Activated T-cell treated with anti-CD3 and anti-CD28 coated beads, Interleukin-2, amount 50 U/mL, for 4 hours (primary cell): ENCODE results near the gene SREBF1. TPM values are rescaled to one million over a fixed set of nuclear protein-coding genes. Genes with fewer than 3 reads are reported as not detected.

Source experiments
- ATAC-seq, 2 donors: fragments of 200-7000 bp; cut with Tn5 transposase; one replicate each; pipeline ENCODE4 v1.10.0; 2021
- DNase-seq: peaks from one replicate; pipeline ENCODE4 v3.0.0-alpha.2; 2020
- H3K27me3 Mint-ChIP-seq: one replicate; pipeline ENCODE4 v1.8.0; 2021; ENCODE audit warnings: low read depth, mixed read lengths
- H3K36me3 Mint-ChIP-seq: one replicate; pipeline ENCODE4 v1.8.0; 2022; ENCODE audit warnings: mixed read lengths; ENCODE audit not compliant: insufficient read depth
- H3K4me1 Mint-ChIP-seq: one replicate; pipeline ENCODE4 v1.8.0; 2021; ENCODE audit warnings: low read depth, mixed read lengths
- H3K4me3 Mint-ChIP-seq: one replicate; pipeline ENCODE4 v1.8.0; 2021; ENCODE audit warnings: mild to moderate bottlenecking, moderate library complexity, mixed read lengths
- H3K9me3 Mint-ChIP-seq: one replicate; pipeline ENCODE4 v1.8.0; 2021; ENCODE audit warnings: mixed read lengths
- total RNA-seq, 3 donors: library from RNA; stranded (reverse); gene quantifications; one replicate each; pipeline ENCODE4 v1.2.1, GENCODE V29; 2021

SREBF1 gene
- total RNA-seq, 3 donors from 2014 or later = 34.3 to 44.0 (median 34.6) TPM

GRCh38 chr17:17839791-17840707 is 3.3 kb upstream of the SREBF1 start:
- H3K27me3 Mint-ChIP-seq = no peaks in the 10 kb centered on the region
- H3K9me3 Mint-ChIP-seq = no peaks in the 10 kb centered on the region
- peaks cover 44% of the 10 kb centered on the region for H3K4me1 Mint-ChIP-seq
- DNase-seq = peak; percentile 72
- peak; percentile 67 to 69 for ATAC-seq
- H3K36me3 Mint-ChIP-seq = no peaks in the 10 kb centered on the region
- peak overlapping the region; percentile 69 for H3K4me3 Mint-ChIP-seq

GRCh38 chr17:17837966-17838962 is 1.5 kb upstream of the SREBF1 start:
- Mint-ChIP-seq H3K4me3 (peak overlapping the region; percentile 69), H3K9me3 (no peaks in the 10 kb centered on the region), H3K27me3 (no peaks in the 10 kb centered on the region), H3K4me1 (peaks cover 61% of the 10 kb centered on the region), H3K36me3 (no peaks in the 10 kb centered on the region)
- no peak for DNase-seq
- ATAC-seq = no peak

- Mint-ChIP-seq H3K4me1 (peaks cover 62% of the 10 kb centered on the region), H3K27me3 (no peaks in the 10 kb centered on the region), H3K36me3 (no peaks in the 10 kb centered on the region), H3K9me3 (no peaks in the 10 kb centered on the region), H3K4me3 (peak overlapping the region; percentile 87)
- ATAC-seq (no peak), DNase-seq (no peak)
These were observed 615 bp upstream of the SREBF1 start for GRCh38 chr17:17837380-17837821.

- peak; percentile 98 for DNase-seq
- H3K36me3 Mint-ChIP-seq = peaks cover 3% of the 10 kb centered on the region
- ATAC-seq = peak; percentile 80
- peaks cover 70% of the 10 kb centered on the region for H3K4me1 Mint-ChIP-seq
- no peaks in the 10 kb centered on the region for H3K9me3 Mint-ChIP-seq
- peak overlapping the region; percentile 87 for H3K4me3 Mint-ChIP-seq
- no peaks in the 10 kb centered on the region for H3K27me3 Mint-ChIP-seq
These were observed 452 bp downstream of the SREBF1 start for GRCh38 chr17:17836250-17836817.

GRCh38 chr17:17835415-17836249 is 1.2 kb downstream of the SREBF1 start:
- Mint-ChIP-seq H3K27me3 (no peaks in the 10 kb centered on the region), H3K4me3 (peak overlapping the region; percentile 87), H3K4me1 (peaks cover 68% of the 10 kb centered on the region), H3K9me3 (no peaks in the 10 kb centered on the region), H3K36me3 (peaks cover 3% of the 10 kb centered on the region)
- no peak for DNase-seq
- ATAC-seq = no peak

GRCh38 chr17:17834974-17835373 is 1.8 kb downstream of the SREBF1 start:
- peak overlapping the region; percentile 37 for H3K4me3 Mint-ChIP-seq
- H3K36me3 Mint-ChIP-seq = peaks cover 3% of the 10 kb centered on the region
- no peak for ATAC-seq
- H3K9me3 Mint-ChIP-seq = no peaks in the 10 kb centered on the region
- H3K27me3 Mint-ChIP-seq = no peaks in the 10 kb centered on the region
- no peak for DNase-seq
- H3K4me1 Mint-ChIP-seq = peaks cover 68% of the 10 kb centered on the region

- Mint-ChIP-seq H3K4me3 (peak overlapping the region; percentile 55), H3K9me3 (no peaks in the 10 kb centered on the region), H3K4me1 (peaks cover 64% of the 10 kb centered on the region), H3K36me3 (peaks cover 3% of the 10 kb centered on the region), H3K27me3 (no peaks in the 10 kb centered on the region)
- no peak for ATAC-seq
- no peak for DNase-seq
These were observed 3.0 kb downstream of the SREBF1 start for GRCh38 chr17:17833658-17834357.

- DNase-seq = no peak
- ATAC-seq = no peak
- no peaks in the 10 kb centered on the region for H3K9me3 Mint-ChIP-seq
- no peaks in the 10 kb centered on the region for H3K27me3 Mint-ChIP-seq
- no peak overlapping the region for H3K4me3 Mint-ChIP-seq
- peaks cover 3% of the 10 kb centered on the region for H3K36me3 Mint-ChIP-seq
- peaks cover 53% of the 10 kb centered on the region for H3K4me1 Mint-ChIP-seq
These were observed 4.8 kb downstream of the SREBF1 start for GRCh38 chr17:17832032-17832363.

GRCh38 chr17:17831208-17832031 is 5.4 kb downstream of the SREBF1 start:
- DNase-seq = no peak
- no peak overlapping the region for H3K4me3 Mint-ChIP-seq
- peaks cover 58% of the 10 kb centered on the region for H3K4me1 Mint-ChIP-seq
- no peaks in the 10 kb centered on the region for H3K27me3 Mint-ChIP-seq
- H3K36me3 Mint-ChIP-seq = peaks cover 3% of the 10 kb centered on the region
- ATAC-seq = no peak
- H3K9me3 Mint-ChIP-seq = no peaks in the 10 kb centered on the region

- ATAC-seq = no peak
- Mint-ChIP-seq H3K36me3 (peaks cover 3% of the 10 kb centered on the region), H3K4me1 (peaks cover 61% of the 10 kb centered on the region), H3K27me3 (no peaks in the 10 kb centered on the region), H3K9me3 (no peaks in the 10 kb centered on the region), H3K4me3 (no peak overlapping the region)
- DNase-seq = no peak
These were observed 6.0 kb downstream of the SREBF1 start for GRCh38 chr17:17830740-17831207.

- ATAC-seq (no peak), DNase-seq (no peak)
- H3K4me3 Mint-ChIP-seq = no peak overlapping the region
- H3K4me1 Mint-ChIP-seq = peaks cover 59% of the 10 kb centered on the region
- H3K36me3 Mint-ChIP-seq = peaks cover 3% of the 10 kb centered on the region
- no peaks in the 10 kb centered on the region for H3K9me3 Mint-ChIP-seq
- H3K27me3 Mint-ChIP-seq = no peaks in the 10 kb centered on the region
These were observed 6.6 kb downstream of the SREBF1 start for GRCh38 chr17:17830269-17830567.

GRCh38 chr17:17827826-17828621 is 8.8 kb downstream of the SREBF1 start:
- Mint-ChIP-seq H3K4me1 (peaks cover 59% of the 10 kb centered on the region), H3K36me3 (peaks cover 3% of the 10 kb centered on the region), H3K27me3 (no peaks in the 10 kb centered on the region), H3K9me3 (no peaks in the 10 kb centered on the region), H3K4me3 (no peak overlapping the region)
- DNase-seq = no peak
- no peak for ATAC-seq
